GM19025 (cell line): Measurements from ENCODE around the gene PARP3.
"Not testable (repeated sequence)": the region's sequence is repeated elsewhere in the genome, so short reads cannot be mapped to it uniquely, and the experiment has no call there.

ENCODE experiments used
- ATAC-seq: cut with Tn5 transposase; IDR thresholded peaks from one replicate; pipeline ENCODE4 v1.9.1; 2021; ENCODE audit warnings: mild to moderate bottlenecking, low read depth, moderate library complexity; ENCODE audit not compliant: unreplicated experiment

PARP3 gene

DNA sequence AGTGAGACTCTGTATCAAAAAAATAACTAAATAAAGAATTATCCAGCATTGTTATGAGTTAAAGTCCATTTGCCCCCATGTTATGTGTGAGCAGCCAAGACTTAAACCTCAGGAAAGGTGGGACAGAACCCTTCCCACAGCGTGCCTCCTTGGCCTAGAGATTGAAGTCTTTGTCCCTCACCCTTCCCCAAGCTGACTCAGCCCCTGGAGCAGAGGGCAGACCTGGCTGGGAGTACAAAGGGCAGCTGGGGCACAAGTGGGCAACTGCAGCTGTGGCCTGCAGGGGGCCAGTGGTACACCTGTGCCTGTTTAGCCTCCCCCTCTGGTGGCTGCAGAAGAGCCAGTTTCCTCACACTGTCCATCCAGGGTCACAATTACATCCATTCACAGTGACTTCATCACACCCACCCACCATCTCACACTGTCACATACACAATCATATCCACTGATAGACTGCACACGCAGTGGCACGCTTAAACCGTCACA, 40.2 kb downstream of the PARP3 start:
- peak; percentile 35 for ATAC-seq

DNA sequence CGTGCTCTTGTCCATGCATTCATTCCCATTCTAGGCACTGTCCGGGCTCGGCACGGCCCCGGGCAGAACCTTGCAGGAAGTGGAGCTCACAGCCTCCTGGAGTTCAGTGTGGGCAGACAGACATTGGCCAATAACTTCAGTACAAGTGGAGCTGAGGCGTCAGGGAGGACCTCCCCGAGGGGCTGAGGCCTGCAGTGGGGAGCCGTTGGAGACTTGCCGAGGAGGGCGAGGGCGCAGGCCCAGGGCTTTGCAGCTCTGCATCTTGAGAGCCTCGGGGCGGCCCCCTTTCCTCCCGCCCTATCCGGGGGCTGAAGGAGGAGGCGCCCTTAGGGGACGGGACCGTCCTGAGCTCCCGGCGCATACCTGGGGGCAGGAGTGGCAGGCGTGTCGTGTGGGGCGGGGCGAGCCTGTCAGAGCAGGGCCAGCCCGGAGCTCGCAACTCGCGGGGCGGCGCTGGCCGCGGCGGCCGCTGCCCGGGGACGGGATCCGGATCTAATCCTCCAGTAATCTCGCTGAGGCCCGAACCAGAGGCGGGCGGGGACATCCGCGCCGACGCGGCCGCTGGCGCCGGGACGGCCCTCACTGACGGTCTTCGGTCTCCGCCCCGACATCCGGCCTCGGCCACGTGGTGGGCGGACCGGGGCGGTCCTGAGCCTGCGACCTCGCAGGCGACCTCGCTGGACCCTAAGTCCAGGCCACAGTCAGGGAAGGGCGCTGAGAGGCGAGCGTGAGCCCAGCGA, 40.8 kb downstream of the PARP3 start, which contains the start of gene ACY1:
Gene ACY1 (plus strand): TSS at position 698 of the 740 bp plus-strand sequence. CDS start 530 bp downstream, outside the sequence.
- ATAC-seq: peak; percentile 77

DNA sequence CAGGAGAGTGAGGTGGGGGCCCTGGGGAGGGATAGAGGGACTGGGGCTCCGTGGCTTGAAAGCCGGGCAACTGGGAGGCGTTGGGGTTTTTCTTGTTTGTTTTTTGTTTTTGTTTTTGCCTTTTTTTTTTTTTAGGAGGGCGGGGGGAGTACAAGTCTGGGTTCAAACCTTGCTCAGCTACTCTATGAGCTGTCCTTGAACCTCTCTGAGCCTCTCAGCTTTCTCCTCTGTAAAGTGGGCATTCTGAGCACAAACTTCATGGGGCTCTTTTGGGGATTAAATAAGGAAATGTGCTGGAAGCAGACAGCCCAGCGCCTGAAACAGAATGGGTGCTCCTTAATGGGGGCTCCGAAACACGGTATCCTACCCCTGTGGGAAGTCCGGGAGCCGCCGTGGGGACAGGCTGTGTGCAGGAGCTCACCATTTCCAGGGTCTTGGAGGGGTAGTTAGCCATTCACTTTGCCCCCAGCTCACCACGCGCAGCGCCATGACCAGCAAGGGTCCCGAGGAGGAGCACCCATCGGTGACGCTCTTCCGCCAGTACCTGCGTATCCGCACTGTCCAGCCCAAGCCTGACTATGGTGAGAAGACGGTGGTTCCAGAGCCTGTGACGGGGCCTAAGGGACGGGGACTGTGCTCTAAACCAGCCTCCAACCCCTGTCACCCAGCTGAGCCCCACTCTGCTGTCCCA, 41.6 kb downstream of the PARP3 start:
- no peak for ATAC-seq

DNA sequence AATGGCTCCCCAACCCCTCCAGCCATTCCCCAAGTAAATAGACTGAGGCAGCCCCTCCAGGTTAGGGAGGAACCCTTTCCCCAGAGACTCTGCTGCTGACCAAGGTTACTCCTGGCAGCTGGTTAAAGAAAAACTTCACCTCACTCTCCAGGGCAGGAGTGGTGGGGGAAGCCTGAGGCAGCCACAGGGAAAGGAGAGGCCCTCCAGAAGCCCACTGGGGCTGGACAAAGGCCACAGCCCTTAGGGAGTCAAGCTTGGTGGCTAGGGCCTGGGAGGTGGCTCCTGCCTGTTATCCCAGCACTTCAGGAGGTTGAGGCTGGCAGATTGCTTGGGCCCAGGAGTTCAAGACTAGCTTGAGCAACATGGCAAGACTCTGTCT, 42.1 kb downstream of the PARP3 start:
- ATAC-seq: no peak

DNA sequence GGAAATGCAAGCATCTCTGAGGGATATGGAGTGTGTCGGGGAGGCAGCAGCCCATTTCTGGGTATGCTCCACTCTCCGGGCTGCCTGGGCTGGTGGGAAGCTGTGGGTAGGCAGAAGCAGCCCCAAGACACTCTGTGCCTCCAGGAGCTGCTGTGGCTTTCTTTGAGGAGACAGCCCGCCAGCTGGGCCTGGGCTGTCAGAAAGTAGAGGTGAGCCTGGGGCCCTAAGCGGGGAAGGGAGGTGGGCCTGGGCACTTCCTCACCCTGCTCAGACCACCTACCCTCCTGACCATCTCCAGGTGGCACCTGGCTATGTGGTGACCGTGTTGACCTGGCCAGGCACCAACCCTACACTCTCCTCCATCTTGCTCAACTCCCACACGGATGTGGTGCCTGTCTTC, 42.9 kb downstream of the PARP3 start:
- no peak for ATAC-seq

DNA sequence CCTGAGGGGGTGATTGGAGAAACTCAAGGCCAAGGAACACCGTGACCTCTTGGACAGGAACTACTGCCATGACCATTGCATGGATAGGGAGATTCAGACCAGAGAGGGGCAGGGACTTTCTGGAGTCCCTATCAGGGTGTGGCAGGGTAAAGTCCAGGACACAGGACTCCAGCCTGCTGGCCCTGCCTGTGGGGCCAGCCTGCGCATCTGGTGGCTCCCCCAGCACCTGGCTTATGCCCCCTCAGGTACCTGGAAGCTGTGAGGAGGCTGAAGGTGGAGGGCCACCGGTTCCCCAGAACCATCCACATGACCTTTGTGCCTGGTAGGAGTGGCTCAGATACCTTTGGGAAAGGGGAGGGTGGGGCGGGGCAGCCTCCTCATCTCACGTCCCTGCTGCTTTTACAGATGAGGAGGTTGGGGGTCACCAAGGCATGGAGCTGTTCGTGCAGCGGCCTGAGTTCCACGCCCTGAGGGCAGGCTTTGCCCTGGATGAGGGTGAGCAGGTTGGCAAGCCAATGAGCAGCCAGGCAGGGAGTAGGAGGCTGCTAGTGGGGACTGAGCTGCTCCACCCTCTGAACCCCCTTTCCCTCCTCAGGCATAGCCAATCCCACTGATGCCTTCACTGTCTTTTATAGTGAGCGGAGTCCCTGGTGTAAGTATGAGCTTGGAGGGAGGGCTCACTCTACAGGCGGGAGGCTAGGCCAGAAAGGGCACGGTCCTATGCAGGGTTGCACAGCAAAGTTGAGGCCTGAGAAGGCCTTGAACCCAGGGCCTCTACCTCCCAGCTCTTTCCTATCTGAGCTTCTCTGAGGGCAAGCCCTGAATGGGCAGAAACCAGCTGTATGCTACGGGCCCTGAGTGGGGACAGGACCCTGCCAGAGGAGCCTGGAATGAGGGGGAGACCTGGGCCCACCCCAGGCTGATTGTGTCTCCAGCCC, 44.1 kb downstream of the PARP3 start:
- ATAC-seq: no peak

DNA sequence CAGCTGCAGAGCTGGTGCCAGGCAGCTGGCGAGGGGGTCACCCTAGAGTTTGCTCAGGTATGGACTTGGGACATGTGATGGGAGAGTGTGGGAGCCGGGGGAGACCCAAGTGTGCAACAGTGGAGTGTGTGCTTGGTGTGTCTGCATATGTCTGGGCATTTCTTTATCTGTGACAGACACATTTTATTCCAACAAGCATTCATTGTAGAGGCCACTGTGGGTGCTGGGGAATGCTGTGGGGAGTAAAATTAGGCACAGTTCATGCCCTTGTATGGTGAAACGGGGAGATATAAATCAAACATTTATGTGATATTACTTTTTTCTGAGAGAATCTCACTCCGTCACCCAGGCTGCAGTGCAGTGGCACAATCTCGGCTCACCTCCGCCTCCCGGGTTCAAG, 45.4 kb downstream of the PARP3 start:
- no peak for ATAC-seq

DNA sequence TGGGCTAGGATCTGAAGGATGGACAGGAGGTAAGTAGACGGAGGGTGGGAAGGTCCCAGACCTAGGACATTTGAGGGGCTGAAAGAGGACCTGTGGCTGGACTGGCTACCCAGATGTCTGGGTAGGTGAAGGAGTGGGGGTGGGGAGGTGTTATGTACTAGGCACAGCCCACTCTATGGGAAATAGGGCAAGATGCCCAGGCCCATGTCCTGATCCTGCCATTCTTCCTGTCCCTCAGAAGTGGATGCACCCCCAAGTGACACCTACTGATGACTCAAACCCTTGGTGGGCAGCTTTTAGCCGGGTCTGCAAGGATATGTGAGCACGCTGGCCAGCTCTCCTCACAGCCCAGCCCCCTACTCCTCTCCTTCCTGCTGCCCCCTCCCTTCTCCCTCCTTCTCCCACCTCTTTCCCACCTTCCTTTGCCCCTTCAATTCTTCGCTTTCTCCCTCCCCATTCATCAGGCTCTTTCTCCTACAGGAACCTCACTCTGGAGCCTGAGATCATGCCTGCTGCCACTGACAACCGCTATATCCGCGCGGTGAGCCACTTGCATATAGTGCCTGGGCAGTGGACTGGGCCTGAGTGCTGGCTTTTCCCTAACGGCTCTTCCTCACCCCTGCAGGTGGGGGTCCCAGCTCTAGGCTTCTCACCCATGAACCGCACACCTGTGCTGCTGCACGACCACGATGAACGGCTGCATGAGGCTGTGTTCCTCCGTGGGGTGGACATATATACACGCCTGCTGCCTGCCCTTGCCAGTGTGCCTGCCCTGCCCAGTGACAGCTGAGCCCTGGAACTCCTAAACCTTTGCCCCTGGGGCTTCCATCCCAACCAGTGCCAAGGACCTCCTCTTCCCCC, 46.4 kb downstream of the PARP3 start:
- ATAC-seq: no peak

DNA sequence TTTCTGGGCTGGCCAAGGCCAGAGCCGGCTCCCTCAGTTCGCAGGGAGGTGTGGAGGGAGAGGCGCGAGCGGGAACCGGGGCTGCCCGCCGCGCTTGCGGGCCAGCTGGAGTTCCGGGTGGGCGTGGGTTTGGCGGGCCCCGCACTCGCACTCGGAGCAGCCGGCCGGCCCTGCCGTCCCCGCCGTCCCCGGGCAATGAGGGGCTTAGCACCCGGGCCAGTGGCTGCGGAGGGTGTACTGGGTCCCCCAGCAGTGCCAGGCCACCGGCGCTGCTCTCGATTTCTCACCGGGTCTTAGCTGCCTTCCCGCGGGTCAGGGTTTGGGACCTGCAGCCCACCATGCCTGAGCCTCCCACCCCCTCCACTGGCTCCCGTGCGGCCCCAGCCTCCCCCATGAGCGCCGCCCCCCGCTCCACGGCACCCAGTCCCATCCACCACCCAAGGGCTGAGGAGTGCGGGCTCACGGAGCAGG, 48.4 kb downstream of the PARP3 start:
- not testable (repeated sequence) for ATAC-seq

DNA sequence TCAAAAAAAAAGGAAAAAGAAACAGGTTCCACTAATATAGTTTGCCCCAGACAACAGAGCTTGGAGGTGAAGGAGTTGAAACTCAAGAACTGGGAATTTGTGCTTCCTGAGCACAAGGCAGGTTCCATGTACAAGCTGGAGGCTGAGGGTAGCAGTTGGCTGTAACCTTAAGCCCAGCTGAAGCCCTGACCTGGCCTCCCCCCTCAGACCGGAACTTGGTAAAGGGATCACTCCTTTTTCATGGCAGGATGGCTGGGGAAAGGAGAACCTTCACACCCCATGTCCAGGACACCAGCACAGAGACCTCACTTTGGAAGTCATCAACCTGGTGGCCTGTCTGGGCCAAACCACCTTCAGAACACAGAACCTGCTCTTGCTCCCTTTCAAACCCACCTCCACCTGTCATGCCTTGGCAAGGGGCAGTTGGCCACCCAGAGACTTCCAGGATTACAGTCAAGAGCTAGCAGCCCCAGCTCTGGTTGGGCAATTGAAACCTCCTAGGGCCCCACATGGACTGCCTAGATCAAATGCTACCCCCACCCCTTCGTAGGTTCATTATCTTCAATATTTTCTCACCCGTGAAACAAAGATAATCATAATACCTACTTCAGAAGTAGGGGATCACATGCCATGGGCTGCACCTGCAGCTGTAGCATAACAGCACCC, 50.0 kb downstream of the PARP3 start:
- no peak for ATAC-seq

DNA sequence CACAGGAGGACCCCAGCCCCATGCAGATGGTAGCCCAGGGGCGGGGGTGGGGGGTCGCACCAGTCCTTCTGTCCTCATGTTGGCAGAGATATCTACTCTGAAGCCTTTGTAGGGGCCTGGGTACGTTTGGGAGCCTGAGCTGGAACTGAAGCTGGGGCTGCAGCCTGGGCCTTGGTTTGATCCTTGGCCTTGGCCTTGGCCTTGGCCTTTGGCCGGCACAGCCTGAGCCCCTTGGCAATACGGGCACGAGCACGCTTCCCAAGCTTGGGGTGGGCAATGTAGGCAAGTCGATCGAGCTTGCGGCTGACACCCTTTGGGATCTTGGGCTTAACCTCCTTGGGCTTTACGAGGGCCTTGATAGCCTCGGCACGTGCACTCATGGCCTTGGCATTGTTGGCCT, 51.5 kb downstream of the PARP3 start:
- not testable (repeated sequence) for ATAC-seq

DNA sequence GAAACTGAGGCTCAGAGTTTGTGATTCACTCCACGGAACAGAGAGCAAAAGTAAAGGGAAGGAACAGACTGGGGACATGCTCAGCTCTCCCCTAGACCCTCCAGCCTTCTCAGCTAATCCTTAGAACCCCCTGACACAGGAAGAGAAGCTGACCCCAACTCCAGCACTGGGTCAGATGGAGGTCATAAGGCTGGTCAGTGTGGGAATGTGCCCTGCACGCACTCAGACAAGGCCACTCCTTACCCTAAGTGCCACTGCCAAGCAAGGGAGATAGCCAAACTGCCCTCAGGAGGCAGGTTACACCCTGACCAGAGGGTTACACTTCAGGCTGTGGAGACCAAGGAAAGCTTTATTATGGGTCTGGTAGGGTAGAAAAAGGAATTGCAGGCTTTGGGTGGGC, 52.4 kb downstream of the PARP3 start:
- ATAC-seq: no peak

DNA sequence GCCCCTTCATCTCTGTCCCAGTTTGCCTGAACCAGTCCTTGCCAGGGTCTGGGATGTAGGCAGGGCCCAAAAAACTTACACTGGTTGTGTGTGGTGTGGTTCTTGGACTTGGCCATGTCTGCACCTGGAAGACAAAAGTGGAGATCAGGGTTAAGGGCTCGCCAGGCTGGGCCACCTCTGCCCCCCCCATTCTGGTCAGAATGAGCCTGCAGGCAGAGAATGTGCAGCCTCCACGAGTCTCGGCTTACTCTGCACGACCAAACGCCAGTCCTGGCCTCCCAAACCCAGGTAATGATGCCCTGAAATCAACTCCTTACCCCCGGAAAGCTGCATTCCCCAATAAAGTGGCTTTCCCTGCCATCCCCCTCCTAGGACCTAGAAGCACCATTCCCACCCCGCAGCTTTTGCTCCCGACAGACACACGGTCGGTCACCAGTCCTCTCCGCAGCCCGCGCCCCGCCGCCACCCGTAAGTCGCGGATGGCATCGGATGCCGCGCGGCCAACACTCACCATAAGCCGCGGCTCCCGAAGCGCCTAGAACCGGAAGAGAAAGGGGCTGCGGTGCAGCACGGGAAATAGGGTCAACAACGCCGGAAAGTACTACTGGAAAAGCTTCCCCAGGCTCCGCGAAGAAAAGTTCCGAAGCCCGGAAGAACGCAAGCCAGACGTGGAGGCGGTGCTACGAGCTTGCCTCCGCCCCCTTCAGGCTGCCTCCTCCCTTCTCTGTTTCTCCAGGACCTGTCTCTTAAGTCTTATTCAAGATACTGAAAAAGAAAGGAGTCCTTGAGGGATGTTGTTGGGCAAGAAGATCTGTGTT, 53.4 kb downstream of the PARP3 start, which contains the start of gene RPL29:
Gene RPL29 (minus strand): TSS at position 550 of the 818 bp plus-strand sequence. CDS start 434 bp downstream, at position 116.
- peak; percentile 90 for ATAC-seq

DNA sequence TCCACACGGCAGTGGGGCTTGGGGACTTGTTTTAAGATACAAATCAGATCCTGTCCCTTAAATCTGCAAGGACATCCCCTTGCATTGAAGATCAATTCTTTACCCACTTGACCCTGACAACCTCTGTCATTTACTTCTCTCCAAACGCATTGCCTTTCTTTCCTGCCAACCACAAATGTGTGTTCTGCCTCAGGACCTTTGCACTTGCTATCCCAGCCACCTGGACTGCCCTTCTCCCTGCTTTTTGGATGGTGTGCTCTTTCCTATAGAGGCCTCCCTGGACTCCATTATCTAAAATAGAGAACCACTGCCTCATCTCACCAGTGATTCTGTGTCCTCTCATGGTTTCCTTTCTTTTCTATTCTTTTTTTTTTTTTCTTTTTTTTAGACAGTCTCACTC, 55.0 kb downstream of the PARP3 start:
- ATAC-seq: no peak

DNA sequence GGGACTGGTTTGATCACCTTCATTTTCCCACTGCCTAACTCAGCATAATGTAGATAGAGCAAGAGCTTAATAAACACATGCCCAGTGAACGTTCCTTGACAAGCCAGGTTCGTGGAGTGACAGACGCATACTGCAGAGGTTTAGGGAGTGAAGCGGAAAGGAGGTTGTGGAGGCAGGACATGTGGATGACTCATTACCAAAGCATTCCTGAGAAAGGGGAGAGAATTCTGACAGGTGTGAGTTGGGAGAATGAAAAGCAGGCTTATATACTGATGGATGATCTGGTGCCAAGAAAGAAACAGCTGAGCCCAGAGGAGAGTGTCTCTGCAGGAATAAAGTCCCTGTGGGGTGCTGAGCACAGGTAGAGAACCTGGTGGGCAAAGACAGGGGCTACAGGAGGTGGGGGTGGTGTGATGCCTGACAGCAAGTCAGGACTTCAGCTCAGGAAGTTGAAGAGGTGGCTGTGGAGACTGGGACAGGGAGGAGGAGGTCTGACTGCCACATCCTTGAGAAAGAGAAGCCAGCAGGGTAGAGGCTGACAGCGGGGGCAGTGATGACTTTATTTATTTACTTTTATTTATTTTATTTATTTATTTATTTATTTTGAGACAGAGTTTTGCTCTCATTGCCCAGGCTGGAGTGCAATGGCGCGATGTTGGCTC, 55.9 kb downstream of the PARP3 start:
- no peak for ATAC-seq
